NCI-H526 (cell line): ENCODE data around the gene LRP8.

Source experiments
- DNase-seq, 2 experiments: peaks; one replicate each; lab custom pipeline; 2025; lab: John Stamatoyannopoulos, UW

The LRP8 gene

DNA sequence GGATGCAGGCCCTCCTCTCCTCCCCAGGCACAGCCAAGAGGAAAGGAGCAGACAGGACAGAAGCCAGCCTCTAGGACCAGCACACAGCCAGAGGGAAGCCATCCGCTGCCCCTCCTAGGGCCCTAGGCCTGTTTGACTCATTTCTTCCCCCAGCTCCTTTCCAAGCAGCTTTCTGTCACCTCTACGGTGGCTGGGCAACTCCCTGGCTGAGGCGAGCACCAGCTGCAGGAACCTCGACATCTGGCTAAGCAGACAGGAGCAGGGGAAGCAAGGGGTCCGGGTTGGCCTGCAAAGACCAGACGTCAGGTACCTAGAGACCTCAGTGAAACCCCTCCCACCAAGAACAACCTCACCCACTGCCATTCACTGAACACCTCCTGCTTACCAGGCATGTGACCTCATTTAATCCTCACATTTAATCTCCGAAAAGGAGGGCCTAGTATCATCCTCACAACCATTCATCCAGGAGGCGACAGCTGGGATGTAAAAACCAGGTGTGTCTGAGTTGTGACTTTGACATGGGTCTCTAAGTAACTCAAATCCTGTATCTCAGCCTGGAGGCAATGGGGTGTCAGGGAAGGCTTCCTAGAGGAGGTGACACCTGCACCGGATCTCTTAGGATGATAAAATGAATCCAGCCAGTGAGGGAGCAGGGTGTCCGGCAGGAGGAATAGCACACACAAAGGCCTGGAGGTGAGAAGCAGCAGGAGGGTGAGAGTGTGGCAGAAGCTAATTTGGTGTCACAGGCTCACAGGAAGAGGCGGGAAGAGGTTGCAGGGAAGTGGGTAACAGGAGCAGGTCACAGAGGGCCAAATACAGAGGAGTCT lies 5.9 kb downstream of the LRP8 start:
- DNase-seq = no peak

DNA sequence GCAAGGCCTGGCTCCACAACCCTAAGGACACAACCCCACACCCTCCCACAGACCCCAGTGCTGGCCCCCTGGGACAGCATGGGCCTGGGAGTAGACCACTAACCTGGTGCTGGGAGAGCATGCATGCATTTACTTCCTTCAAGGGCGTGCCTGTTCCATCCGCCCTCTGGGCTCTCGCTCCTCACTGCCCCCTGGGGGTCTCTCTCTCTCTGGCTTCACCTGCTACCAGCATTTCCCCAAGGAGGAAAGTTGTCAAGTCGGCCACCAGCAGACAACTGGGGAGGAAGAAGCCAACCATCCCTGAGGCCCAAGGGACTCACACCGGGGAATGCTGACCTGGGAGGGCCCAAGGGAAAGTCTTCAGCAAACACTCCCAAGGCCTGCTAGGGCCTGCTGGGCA lies 6.5 kb downstream of the LRP8 start:
- peak in 1 of 2 experiments; percentile 18 for DNase-seq

DNA sequence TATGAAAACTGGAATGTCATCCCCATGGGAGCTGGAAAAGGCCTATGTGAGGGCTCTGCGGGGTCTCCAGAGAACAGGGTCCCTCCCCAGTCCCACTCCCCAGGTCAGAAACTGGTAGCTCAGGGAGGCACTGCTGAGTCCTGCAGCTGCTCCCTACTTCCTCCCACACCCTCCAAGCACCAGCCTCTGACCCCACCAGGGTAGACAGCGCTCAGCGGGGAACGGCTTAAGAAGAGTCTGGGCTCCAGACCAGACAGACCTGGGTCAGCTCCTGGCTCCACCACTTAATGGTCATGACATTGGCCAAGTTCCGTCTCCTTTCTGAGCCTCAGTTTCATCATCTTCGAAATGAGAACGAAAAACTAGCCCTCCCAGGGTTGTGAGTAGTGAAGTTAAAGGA lies 7.2 kb downstream of the LRP8 start:
- DNase-seq = no peak

DNA sequence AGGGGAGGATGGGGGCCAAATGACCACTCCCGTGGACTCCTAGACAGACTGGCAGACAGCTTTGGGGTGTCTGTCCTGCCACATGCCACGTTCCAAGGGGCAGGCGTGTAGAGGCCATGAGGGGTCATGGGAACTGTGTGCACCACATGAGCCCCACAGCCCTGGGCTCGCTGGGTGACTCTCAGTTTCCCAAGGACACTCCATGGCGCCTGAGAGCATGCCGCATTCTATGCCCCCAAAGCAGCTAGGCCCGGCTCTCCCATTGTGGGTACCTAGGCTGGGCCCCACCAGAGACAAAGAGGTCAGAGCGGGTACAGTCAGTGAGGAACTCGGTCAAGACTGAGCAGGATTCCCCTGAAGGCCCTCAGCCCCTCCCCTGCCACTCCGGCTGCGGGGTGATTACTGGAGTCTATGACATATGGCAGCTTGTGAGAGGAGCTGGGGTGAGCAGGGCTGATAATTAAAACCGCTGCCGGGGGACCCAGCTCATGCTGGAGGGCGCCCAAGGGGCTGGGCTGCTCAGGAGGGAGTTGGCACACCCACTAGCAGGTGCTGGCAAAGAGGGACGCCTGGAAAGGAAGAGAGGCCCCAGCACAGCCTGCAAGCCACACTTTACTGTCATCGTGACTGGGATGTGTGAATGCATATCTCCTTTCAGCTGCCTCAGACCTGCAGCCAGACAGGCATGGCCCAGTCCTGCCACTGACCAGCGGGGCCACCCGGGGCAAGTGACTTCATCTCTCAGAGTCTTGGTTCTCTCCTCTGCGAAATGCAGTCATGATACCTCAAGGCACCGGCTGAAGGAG lies 8.4 kb downstream of the LRP8 start:
- DNase-seq = no peak

DNA sequence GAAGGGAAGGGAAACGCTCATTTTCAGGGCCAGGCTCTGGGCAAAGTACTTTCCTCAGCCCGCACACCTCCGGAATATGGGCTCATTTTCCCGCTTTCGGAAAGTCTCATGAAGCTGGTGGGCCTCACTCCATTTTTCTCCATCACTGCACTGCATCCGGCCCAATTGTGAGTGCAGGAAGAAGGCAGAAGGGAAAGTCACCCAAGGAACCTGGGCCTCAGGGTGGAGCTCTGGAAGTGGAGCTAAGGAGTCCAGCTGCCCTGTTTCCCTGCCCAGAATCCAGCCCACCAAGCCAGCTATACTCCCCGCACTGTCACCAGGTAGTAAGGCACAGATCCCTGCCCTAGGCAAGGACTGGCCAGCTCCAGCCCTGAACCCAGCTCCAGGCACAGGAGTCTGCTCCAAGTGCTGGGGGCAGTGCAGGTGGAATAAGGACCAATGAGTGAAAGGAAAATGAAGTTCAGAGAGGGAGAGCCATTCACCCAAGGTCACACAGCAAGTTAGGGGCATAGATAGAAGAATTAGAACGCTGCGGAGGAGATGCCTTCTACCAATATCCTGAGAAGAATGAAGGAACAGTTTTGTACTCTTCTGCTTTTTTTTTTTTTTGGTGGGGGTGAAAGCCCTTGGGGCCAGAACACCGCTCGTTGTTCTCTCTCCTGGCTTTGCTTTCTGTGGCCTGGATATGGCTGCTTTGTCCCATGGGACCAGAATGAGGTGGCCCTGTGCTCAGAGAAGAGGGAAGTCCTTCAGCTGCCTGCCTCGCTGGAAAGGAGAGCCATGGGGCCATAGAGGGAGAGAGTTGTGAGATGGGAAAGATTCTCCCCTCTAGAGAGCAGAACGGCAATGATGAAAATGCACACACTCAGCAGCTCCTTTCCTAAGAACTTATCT lies 10.0 kb downstream of the LRP8 start:
- DNase-seq = no peak

DNA sequence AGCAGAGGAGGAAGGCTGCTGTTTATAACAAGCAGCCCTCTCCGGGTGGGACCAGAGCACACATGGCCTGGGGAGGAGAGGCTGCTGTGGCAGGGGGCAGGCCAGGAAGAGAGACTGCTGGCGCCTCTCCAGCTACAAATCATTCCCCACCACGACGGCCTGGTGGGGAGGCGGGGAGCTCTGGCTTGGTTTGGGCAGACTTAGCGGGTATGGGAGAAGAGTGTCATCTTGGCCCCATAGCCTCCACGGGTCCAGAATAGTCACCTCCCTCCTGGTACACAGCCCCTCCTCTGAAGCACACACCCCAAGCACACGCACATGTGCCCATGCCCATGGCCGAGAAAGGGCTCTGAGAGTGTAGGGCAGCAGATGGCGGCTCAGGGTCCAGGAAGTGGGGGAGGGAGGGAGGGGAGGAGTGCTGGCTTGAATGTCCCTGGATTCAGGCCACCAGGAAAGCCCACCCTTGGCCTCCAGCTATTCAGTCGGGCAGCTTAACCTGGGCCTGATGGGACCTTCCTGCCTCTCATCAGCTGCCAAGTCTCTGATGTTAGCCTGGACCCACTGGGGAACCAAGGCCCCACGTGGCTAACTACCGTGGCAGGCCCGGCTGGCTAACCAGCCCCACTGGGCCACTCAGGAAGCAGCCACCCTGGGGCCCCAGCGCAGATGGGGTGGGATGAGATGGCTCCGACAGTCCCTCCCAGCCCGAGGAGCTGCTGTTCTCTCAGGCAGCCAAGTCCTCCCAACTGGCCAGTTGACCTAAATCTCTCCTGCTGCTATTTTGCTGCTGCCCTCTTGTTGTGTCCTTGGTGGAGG lies 10.9 kb downstream of the LRP8 start:
- no peak for DNase-seq

DNA sequence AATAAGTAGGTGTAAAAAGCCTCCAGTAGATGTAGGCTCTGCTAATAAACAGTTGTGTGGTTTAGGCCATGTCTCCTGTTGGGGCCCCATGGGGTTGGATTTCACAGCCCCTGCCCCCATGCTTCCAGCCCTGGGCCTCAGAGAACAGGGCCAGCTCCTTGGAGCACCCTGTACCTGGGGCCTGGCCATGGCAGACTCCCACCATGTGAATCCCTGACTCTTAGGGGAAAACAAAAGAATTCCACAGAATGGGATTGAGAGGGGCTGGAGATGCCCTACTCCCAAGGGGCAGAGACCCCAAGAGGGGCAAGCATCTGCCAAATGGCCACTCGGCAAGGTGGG lies 11.5 kb downstream of the LRP8 start:
- no peak for DNase-seq

DNA sequence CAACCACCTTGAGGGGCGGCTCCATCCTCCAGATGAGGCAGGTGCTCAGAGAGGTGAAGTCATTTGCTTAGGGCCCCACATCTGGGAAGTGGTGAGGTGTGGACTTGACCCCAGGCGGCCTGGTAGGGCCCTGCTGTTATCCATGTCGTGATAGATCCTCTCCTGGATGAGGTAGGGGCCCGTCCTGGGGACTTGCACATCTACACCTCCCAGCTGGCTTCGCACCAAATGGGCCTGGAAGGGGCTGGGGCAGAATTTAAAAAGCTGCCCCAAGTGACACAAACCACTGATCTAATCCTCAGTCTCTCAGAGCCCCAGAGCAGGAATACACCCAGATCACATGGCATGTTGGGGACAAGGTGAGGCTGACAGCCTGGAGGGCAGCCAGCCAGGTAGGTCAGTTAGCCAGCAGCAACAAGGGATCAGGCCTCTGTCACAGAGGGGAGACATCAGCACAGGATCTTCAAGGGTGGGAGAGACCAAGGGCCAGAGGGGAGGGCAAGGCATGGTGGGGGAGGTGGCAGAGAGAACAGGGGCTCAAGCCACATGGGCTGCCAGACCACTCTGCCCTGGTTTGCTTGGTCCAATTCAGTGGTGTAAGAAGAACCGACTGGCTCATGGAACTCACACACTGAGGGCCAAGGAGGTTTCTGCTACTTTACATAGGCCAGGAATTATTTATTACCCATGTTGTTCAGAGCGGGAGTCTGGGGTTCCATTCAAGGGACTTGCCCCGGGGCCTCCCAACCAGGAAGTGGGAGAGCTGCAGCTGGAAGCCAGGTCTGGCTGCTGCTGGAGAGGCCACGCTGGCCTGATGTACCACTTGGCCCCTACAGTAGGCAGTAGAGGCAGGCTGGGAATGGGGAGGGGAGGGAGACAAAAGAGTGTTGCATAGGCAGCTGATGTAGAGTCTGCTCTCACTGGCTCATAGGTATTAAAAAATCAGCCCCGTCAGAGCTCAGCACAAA lies 12.1 kb downstream of the LRP8 start:
- peak; percentile 78 to 84 for DNase-seq

DNA sequence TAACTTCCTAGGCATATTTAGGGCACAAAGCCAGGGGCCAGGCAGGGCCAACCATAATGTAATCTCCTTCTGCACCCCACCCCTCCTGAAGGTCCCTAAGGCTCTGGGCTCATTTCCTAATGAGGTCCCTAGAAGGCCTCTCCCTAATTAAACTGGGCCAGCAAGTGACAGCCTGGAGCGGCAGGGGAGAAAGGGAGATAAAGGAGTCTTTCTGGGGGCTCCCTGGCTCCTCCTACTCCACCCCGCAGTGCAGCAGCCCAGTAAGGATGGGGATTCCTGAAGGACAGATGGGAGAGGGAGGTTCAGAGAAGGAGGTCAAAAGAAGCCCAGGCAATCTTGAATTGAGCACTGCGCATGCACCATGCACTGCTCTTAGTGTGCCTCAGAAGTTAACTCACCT lies 12.8 kb downstream of the LRP8 start:
- no peak for DNase-seq

DNA sequence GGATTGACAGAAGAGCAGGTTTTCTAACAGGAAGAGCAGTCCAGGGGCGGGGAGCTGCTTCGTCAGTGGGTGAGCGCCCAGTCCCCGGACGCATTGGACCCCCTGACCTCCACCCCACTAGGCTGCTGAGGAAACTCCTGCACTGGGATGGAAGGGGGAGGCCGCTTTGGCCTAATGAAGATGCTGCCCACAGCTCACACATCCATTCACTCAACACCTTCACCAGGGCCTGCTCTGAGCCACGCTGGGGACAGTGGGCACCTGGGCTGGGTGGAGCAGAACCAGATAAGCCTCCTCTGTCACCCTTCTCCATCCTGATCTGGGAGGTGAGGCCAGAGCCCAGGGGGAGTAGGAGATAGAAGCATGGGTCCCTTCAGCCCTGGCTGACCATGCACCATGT lies 13.3 kb downstream of the LRP8 start:
- no peak for DNase-seq

DNA sequence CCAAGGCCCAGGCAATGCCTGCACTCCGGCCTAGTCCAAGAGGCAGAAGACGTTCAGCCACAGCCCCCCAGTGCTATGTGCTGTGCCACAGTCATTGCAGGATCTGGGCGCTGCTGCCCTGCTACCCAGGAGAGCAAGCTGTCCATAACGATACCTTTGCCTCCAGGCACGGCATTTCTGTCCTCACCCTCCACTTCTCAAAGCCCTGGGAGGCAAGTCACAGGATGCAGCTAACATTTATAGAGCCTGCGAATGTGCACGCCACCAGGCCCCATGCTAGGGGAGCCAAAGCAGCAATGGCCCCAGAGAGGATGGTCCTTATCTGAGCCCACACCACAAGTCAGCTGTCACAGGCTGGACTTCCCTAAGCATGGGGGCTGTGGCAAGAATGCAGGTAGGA lies 13.8 kb downstream of the LRP8 start:
- DNase-seq = no peak

DNA sequence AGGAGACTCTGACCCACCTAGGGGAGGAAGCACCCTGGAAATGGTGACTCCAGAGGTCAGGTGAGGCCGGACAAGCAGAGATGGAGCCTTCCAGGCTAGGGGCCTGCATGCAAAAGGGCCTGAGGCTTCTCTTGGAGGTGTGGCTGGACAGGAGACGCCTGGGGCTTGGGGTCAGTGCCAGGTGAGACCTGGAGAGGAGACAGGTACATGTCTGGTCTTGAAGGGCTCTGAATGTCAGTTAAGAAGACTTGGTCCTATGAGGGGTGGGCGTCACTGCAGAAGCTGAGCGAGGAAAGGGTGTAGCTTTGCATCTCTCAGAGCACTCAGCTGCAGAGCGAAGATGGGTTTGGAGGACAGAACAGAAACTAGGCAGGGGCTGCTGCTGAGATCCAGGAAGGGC lies 14.3 kb downstream of the LRP8 start:
- DNase-seq = no peak

DNA sequence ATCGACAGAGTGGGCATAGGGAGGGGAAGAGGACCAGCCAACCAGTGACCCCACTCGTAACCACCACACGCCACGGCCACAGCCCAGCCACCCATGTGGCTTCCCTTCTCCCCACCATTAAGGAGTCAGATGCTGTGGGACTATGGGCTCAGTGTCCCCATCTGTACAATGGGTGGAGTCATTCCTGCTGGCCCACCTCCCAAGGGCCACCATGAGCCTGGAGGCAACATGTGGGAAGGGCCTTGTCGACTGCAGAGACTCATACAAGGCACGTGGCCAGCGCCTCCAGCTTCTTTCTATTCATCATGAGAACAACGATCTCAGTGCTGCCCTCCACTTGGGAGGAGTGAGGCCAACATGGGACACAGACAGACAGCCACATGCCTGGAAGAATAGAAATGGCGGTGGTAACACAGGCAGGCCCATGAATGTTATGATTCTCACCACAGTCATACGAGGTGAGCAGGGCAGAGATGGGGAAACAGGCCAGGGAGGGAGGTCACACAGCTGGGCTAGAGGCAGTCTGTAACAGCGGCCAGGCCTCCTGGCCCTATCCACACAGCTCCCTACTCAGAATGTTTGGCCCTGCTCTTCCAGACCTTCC lies 16.1 kb downstream of the LRP8 start:
- no peak for DNase-seq

DNA sequence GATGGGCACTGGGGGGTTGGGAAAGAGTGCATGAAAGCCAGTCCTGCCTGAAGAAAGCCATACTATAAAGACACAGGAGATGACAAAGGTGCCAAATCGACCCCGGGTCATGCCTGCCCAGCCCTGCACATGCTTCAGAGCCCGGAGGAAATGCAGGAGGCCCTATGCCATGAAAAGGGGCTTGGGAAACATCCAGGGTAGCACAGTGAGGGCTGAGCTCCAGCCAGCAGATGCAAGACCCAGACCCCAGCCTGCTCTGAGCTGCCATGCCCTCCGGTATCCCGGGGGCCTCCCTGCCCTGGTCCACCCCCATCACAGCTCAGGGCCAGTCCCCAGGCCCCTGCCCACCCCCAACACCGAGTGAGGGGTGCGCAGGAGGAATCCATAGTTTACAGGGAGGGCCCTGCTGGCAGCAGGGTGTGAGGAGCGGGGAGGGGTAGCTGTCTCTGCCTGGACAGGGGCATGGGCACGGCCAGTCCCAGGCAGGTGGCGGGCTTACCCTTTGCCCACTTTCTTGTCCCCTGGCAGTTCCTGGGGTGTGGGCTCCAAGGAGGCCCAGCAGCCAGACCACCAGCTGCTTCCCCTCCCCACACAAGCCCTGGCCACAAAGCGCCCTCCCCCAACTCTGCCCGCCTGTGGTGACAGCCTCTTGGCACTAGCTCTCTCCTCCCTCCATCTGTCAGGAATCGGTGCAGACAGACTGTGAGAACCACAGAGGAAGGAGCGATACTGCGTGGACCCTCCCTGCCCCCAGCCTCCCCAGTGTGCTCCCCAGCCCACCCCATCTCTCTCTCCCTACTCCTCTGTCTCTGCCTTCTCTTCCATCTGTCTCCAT lies 16.8 kb downstream of the LRP8 start:
- no peak for DNase-seq

DNA sequence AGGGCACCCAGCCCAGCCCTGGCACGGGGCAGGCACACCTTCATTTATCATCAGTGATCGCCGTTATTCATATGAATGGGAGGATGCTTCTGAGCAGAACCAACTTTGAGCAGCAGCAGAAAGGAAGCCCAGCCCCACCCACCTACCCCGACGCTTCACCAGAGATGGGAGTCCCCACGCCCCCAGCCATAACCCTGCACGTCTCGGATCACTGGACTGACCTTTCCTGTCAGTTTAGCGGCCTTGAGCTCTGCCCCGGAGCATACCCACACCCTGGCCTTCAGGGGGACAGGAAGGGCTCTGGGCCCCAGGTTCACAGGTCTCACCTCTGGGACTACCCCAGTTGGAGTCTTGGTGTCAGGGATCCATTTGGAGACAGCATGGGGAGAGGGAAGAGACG lies 18.1 kb downstream of the LRP8 start:
- DNase-seq = no peak

DNA sequence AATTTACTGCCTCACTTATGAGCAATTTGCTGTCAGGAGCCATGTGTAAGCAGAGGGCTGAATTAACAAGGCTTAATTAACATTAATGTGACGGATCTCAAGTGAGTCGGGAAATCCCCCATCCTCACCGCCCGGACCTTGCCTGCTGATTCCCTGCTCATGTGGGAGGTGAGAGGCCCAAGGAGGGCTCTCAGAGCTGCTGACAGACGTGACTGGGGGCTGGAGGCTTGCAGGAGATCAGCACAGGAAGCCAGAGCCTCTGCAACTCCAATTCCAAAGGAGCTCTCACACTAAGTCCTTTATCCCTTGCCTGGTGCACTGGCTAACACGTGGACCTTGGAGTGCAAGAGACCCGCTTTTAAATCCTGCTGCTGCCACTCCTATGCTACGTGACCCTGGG lies 19.4 kb downstream of the LRP8 start:
- DNase-seq = no peak

DNA sequence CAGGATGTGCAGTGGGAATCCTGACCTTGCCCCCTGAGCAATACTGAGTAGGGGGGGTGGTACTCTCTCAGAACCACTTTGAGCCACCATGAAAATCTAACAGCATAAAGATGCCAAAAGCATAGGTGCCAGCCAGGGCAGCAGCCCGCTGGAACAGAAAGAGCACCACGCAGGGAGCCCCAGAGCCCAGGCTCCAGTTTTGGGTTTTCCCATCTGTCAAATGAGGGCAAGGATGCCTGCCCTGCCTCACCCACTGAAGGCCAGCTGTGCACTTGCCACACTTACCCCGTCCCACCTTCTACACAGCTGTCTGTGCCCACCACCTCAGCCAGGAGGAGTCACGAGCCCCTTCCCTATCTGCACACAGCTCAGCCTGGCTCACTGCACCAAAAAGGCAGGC lies 20.8 kb downstream of the LRP8 start:
- no peak for DNase-seq

DNA sequence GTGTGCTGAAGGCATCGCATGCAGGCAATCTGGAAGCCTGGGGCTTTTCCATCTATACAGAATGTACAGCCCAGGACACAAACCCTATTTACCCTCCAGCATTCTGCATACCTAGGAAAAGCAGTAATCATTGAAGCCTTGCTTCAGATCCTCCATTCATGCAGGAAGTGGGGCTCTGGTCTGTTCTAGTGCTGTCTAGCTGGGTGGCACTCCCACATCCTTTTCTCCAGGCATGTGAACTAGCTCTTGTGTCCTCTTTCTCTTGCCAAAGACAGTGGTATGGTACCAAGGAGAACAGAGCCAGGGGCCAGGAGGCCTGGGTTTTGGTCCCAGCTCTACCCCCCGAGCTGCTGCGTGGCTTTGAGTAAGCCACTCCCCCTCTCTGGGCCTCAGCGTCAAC lies 21.7 kb downstream of the LRP8 start:
- DNase-seq = no peak

DNA sequence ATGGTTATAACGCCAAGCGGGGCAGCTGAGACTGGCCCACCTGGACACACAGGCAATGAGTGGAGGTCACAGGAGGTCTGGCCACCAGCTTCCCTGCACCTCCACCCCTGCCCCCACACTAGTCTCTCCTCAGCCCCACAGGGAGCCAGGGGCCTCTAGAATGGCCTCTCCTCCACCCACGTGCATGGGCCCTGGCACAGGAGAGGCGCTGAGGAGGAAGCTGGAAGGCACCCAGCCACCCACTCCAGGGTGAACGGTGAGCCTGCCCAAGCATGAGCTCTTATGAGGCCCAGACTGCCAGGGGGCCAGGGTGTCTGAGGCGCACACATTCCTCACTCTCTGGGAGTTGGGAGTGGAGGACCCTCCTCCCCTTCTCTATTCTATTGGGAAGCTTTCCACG lies 22.2 kb downstream of the LRP8 start:
- DNase-seq = no peak
